Measurements from ENCODE around the gene ABCC4. TPM values are rescaled to one million over a fixed set of nuclear protein-coding genes. Genes with fewer than 3 reads are reported as not detected.

The ABCC4 gene
- total RNA-seq, 2 donors from 2014 or later = 11.4 to 14.7 TPM

- Histone ChIP-seq H3K27me3 (no peaks in the 10 kb centered on the region), H3K9me3 (no peaks in the 10 kb centered on the region), H3K4me3 (no peak overlapping the region), H3K9ac (ENCODE audit: low read depth in 2 of 2, low read length in 2 of 2) (no peak overlapping the region), H3K36me3 (no peaks in the 10 kb centered on the region), H3K27ac (no peak overlapping the region), H3K4me1 (no peaks in the 10 kb centered on the region)
- no peak for DNase-seq
- TF ChIP-seq CTCF (IDR thresholded peaks at IDR 0.05) = no peak
- intact Hi-C loops (cut with DNase I) = no loop called here
These were observed 209.5 kb downstream of the ABCC4 start for GRCh38 chr13:95091755-95092154.

- H3K4me1 ChIP-seq = no peaks in the 10 kb centered on the region
- intact Hi-C loops (cut with DNase I) = no loop called here
- H3K4me3 ChIP-seq = no peak overlapping the region
- H3K9ac ChIP-seq (ENCODE audit: low read depth in 2 of 2, low read length in 2 of 2) = no peak overlapping the region
- no peaks in the 10 kb centered on the region for H3K27me3 ChIP-seq
- DNase-seq = no peak
- no peaks in the 10 kb centered on the region for H3K36me3 ChIP-seq
- no peak for TF ChIP-seq CTCF (IDR thresholded peaks at IDR 0.05)
- no peaks in the 10 kb centered on the region for H3K9me3 ChIP-seq
- H3K27ac ChIP-seq = no peak overlapping the region
These were observed 213.4 kb downstream of the ABCC4 start for GRCh38 chr13:95087746-95088305.

GRCh38 chr13:95086761-95087160 is 214.5 kb downstream of the ABCC4 start:
- no peak overlapping the region for H3K4me3 ChIP-seq
- TF ChIP-seq CTCF (IDR thresholded peaks at IDR 0.05) = no peak
- H3K4me1 ChIP-seq = no peaks in the 10 kb centered on the region
- intact Hi-C loops (cut with DNase I) = no loop called here
- DNase-seq = no peak
- H3K9ac ChIP-seq (ENCODE audit: low read depth in 2 of 2, low read length in 2 of 2) = no peak overlapping the region
- no peak overlapping the region for H3K27ac ChIP-seq
- no peaks in the 10 kb centered on the region for H3K36me3 ChIP-seq
- no peaks in the 10 kb centered on the region for H3K9me3 ChIP-seq
- H3K27me3 ChIP-seq = no peaks in the 10 kb centered on the region

GRCh38 chr13:95083758-95084157 is 217.5 kb downstream of the ABCC4 start:
- Histone ChIP-seq H3K27me3 (no peaks in the 10 kb centered on the region), H3K9ac (ENCODE audit: low read depth in 2 of 2, low read length in 2 of 2) (no peak overlapping the region), H3K4me1 (no peaks in the 10 kb centered on the region), H3K27ac (no peak overlapping the region), H3K4me3 (no peak overlapping the region), H3K9me3 (no peaks in the 10 kb centered on the region), H3K36me3 (no peaks in the 10 kb centered on the region)
- no peak for DNase-seq
- intact Hi-C loops (cut with DNase I) = no loop called here
- TF ChIP-seq CTCF (IDR thresholded peaks at IDR 0.05) = no peak

GRCh38 chr13:95083066-95083465 is 218.2 kb downstream of the ABCC4 start:
- Histone ChIP-seq H3K27me3 (no peaks in the 10 kb centered on the region), H3K9me3 (no peaks in the 10 kb centered on the region), H3K36me3 (no peaks in the 10 kb centered on the region), H3K4me1 (no peaks in the 10 kb centered on the region), H3K4me3 (no peak overlapping the region), H3K9ac (ENCODE audit: low read depth in 2 of 2, low read length in 2 of 2) (no peak overlapping the region), H3K27ac (no peak overlapping the region)
- no peak for DNase-seq
- TF ChIP-seq CTCF (IDR thresholded peaks at IDR 0.05) = no peak
- intact Hi-C loops (cut with DNase I) = no loop called here
